Adrenal gland (tissue), 5 donors: ENCODE measurements around the gene KRTAP10-1.

Experiments used
- CTCF ChIP-seq, 6 experiments: fragments of 450-650 bp in 4 of 6; fragments of 200-600 bp in 2 of 6; sonication (generic) in 1 of 6; IDR thresholded peaks; 1 replicate in 5 of 6; 2 replicates in 1 of 6; pipeline versions ENCODE4 v1.5.1 to v1.8.0; 2016 to 2021; ENCODE audit warnings: antibody characterized with exemption in 6 of 6, mild to moderate bottlenecking in 2 of 6, moderate library complexity in 1 of 6
- POLR2A ChIP-seq, 2 donors: fragments of 450-650 bp; IDR thresholded peaks; one replicate each; pipeline ENCODE4 v1.6.1; 2017; ENCODE audit warnings: antibody characterized with exemption in 2 of 2, mild to moderate bottlenecking in 2 of 2, moderate library complexity in 1 of 2
- donor health status: DM: no; HTN: no; CAD: no.

- TF ChIP-seq CTCF (IDR thresholded peaks at IDR 0.05) (no peak), POLR2A (IDR thresholded peaks at IDR 0.05) (no peak)
These were observed 37.6 kb downstream of the KRTAP10-1 start for GRCh38 chr21:44502171-44502958.
